C4-2B (cell line): ENCODE measurements around the gene ANKRD61.

Experiments
- ZFX ChIP-seq: fragments of 450-650 bp; IDR thresholded peaks from 2 replicates; pipeline ENCODE4 v1.6.1; 2017
- TF ChIP-seq, protein P1 (sequence below): fragments of 450-650 bp; conservative IDR thresholded peaks from 2 replicates; pipeline ENCODE4 v1.5.1; 2017; ENCODE audit warnings: mild to moderate bottlenecking

DNA sequence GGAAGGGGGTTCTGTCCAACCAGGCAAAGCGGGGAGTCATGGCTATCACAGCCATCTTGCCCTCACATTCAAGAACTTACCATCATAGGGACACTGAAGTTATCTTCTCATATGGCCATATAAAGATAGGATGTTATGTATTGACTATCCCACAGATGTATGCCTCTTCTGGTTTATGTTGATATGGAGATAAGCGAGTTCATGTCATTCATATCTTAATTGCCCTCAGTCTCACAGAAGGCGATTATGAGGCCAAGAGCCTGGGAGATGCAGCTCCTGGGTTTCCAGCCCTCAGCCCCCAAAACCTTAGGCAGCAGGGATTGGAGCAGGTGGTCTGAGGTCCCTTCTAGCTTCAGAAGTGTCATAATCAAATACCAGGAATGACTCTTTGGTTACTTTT is 8.5 kb upstream of the ANKRD61 start:
- TF ChIP-seq, protein P1, sequence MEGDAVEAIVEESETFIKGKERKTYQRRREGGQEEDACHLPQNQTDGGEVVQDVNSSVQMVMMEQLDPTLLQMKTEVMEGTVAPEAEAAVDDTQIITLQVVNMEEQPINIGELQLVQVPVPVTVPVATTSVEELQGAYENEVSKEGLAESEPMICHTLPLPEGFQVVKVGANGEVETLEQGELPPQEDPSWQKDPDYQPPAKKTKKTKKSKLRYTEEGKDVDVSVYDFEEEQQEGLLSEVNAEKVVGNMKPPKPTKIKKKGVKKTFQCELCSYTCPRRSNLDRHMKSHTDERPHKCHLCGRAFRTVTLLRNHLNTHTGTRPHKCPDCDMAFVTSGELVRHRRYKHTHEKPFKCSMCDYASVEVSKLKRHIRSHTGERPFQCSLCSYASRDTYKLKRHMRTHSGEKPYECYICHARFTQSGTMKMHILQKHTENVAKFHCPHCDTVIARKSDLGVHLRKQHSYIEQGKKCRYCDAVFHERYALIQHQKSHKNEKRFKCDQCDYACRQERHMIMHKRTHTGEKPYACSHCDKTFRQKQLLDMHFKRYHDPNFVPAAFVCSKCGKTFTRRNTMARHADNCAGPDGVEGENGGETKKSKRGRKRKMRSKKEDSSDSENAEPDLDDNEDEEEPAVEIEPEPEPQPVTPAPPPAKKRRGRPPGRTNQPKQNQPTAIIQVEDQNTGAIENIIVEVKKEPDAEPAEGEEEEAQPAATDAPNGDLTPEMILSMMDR, result no peak
- no peak for TF ChIP-seq ZFX
